K562 (cell line): Measurements from ENCODE around the gene C19orf47. TPM values are rescaled to one million over a fixed set of nuclear protein-coding genes. Genes with fewer than 3 reads are reported as not detected.
A peak's percentile ranks its signal among the peaks of the same experiment; 100 is the strongest.

Source experiments
- GTF3C2 ChIP-seq: IDR thresholded peaks from 3 replicates; pipeline ENCODE4 v1.6.1; 2011; ENCODE audit warnings: borderline replicate concordance, mild to moderate bottlenecking, moderate library complexity; ENCODE audit not compliant: insufficient read length; ENCODE audit errors: extremely low read depth
- HNRNPL ChIP-seq: fragments of 200-400 bp; formaldehyde crosslinking; IDR thresholded peaks from 2 replicates; pipeline ENCODE4 v1.6.1; 2017; ENCODE audit warnings: low read depth, mild to moderate bottlenecking, low read length
- HOMEZ ChIP-seq: fragments of 250-450 bp; sonication (Bioruptor Pico); IDR thresholded peaks from 2 replicates; pipeline ENCODE4 v1.4.0; 2020; ENCODE audit warnings: mild to moderate bottlenecking, moderate library complexity
- MEIS2 ChIP-seq: fragments of 450-650 bp; IDR thresholded peaks from 2 replicates; pipeline ENCODE4 v1.6.1; 2014; ENCODE audit warnings: mild to moderate bottlenecking; ENCODE audit not compliant: partially characterized antibody
- PTBP1 ChIP-seq: fragments of 200-400 bp; formaldehyde crosslinking; IDR thresholded peaks from 2 replicates; pipeline ENCODE4 v1.6.1; 2017; ENCODE audit warnings: low read depth, low read length
- RBM25 ChIP-seq: fragments of 200-400 bp; formaldehyde crosslinking; IDR thresholded peaks from 2 replicates; pipeline ENCODE4 v1.6.1; 2018; ENCODE audit warnings: low read length, low read depth, moderate library complexity; ENCODE audit not compliant: severe bottlenecking
- SNIP1 ChIP-seq: fragments of 450-650 bp; IDR thresholded peaks from 2 replicates; pipeline ENCODE4 v1.7.1; 2017; ENCODE audit warnings: low read depth, mild to moderate bottlenecking
- SP1 ChIP-seq: sonication (generic); formaldehyde crosslinking; IDR thresholded peaks from 2 replicates; pipeline ENCODE4 v1.8.1; 2022; ENCODE audit warnings: mild to moderate bottlenecking, missing genetic modification reagents
- TBL1XR1 ChIP-seq, 2 experiments: IDR thresholded peaks; 2 replicates each; pipeline ENCODE4 v1.6.1; 2012; ENCODE audit warnings: improper control_type of control experiment in 2 of 2, low read length in 2 of 2, mild to moderate bottlenecking in 1 of 2
- TCF7 ChIP-seq: sonication (generic); IDR thresholded peaks from 2 replicates; pipeline ENCODE4 v1.6.1; 2016; ENCODE audit warnings: antibody characterized with exemption, borderline replicate concordance
- TEAD4 ChIP-seq, 2 experiments: sonication (generic) in 1 of 2; formaldehyde crosslinking in 1 of 2; IDR thresholded peaks; 2 replicates each; pipeline versions ENCODE4 v1.6.1 to v1.8.0; 2012 to 2022; ENCODE audit warnings: borderline replicate concordance in 1 of 2, inconsistent platforms in 1 of 2, low read length in 1 of 2, mild to moderate bottlenecking in 1 of 2, missing genetic modification reagents in 1 of 2
- ZNF561 ChIP-seq: fragments of 450-650 bp; formaldehyde crosslinking; conservative IDR thresholded peaks from 2 replicates; pipeline ENCODE4 v1.4.0; 2020; ENCODE audit warnings: mild to moderate bottlenecking, moderate library complexity
- polyA plus RNA-seq, 8 experiments: library from polyadenylated mRNA; depleted of rRNA in 4 of 8; stranded (reverse) in 5 of 8; unstranded in 3 of 8; fragments of >200 nt; fragmentation: Nextera tagmentation in 2 of 8; fragmentation: Illumina TruSeq in 1 of 8; extraction: Ambion mirVana in 2 of 8; extraction: Trizol in 1 of 8; gene quantifications; 2 replicates each; pipeline versions ENCODE4 v1.2.1 to v1.2.3, GENCODE V29; 2011 to 2014; ENCODE audit warnings: inconsistent platforms in 1 of 8, missing spikeins in 1 of 8
- total RNA-seq, 7 experiments: library from RNA; depleted of rRNA in 6 of 7; stranded (reverse); fragments of >200 nt in 6 of 7; fragmentation: Illumina TruSeq in 2 of 7; extraction: Trizol in 2 of 7; gene quantifications; 2 replicates each; pipeline versions ENCODE4 v1.2.1 to v1.2.3, GENCODE V29; 2011 to 2021; ENCODE audit warnings: low replicate concordance in 1 of 7

C19orf47 gene
- total and polyA plus RNA-seq, 9 of the 15 experiments (the other 6 are each of a cell fraction or from before 2014, with no cell fraction given): 0.08 to 26.1 (median 14.7) TPM

- TF ChIP-seq ZNF561 (CRISPR knock-in tag): no peak
- peak; percentile 96 for TF ChIP-seq RBM25
- TF ChIP-seq GTF3C2: peak; percentile 42
- no peak for TF ChIP-seq SNIP1
- peak; percentile 60 for TF ChIP-seq TEAD4 (IDR thresholded peaks at IDR 0.05; ENCODE audit: low read length)
- no peak for TF ChIP-seq TEAD4 (CRISPR knock-in tag; IDR thresholded peaks at IDR 0.05; ENCODE audit: borderline replicate concordance)
- TF ChIP-seq HNRNPL: no peak
- no peak for TF ChIP-seq TBL1XR1 (IDR thresholded peaks at IDR 0.05; ENCODE audit: low read length in 2 of 2)
- no peak for TF ChIP-seq HOMEZ
- 0 out of 2 replicates have a peak, but pooled peaks have one; percentile 66 for TF ChIP-seq PTBP1
- 0 out of 2 replicates have a peak, but pooled peaks have one; percentile 49 for TF ChIP-seq SP1 (CRISPR knock-in tag)
- peak; percentile 75 for TF ChIP-seq MEIS2
- TF ChIP-seq TCF7: 0 out of 2 replicates have a peak, but pooled peaks have one; percentile 25
Observed at GRCh38 chr19:40370997-40371801, 23.0 kb upstream of the C19orf47 start (continued).
